ENCODE results near the gene TMEM147.

TMEM147 gene

DNA sequence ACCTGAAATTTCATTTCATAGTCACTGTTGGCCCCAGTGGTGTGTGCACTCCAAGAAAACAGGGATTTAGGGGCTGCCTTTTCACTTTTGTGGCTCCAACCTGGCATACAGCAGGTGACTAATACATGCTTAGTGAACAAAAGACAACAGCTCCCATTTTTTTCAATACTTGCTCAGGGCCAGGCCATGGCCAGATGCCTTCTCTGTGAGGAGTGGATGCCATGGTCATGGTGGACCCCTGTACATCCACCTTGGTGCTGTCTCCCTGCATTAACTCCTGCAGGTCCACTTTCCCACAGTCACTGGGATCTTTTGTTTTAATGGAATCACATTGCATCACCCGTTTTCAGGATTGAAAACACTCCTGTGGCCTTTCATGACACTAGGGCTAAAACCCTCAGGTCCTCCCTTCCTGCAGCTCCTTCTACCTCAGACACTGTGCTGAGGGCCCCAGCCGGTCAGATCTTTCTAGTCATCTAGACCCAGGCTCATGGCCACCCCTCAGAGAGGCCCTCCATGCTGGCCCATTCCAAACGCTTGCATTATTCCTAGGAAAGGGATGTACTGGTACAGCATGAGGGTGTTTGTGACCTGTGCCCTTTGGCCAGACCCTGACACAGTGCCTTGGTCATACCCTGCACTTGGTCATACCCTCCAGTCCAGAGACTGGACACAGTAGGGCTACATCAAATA, 1.2 kb upstream of the TMEM147 start:
- in situ Hi-C loops (cut with MboI; ENCODE audit: low sequenced_read_pairs), result no loop called here

DNA sequence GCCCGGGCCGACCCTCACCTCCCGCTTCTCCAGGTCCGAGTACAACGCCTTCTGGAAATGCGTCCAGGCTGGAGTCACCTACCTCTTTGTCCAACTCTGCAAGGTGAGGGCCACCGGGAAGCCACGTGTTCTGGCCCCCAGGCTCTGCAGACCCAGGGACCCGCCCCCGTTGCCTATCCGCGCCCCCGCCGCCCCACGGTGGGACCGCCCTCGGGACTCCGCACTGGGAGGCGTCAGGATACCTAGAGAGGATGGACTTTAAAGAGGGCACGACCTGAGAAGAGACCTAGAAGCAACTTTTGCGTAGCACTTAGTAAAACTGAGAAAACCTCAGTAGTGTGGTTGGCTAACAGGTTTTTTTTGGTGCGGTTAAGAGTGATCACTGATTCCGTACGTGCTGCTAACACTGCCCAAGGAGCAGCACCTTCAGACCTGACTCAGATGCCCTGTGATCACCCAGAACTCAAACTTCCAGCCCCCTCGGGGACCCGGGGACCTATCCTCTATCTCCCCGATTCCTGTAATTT, 492 bp downstream of the TMEM147 start:
- in situ Hi-C loops (cut with MboI; ENCODE audit: low sequenced_read_pairs), result no loop called here

GRCh38 chr19:35546532-35546931, 1.1 kb downstream of the TMEM147 start:
- in situ Hi-C loops (cut with MboI; ENCODE audit: low sequenced_read_pairs), result no loop called here

DNA sequence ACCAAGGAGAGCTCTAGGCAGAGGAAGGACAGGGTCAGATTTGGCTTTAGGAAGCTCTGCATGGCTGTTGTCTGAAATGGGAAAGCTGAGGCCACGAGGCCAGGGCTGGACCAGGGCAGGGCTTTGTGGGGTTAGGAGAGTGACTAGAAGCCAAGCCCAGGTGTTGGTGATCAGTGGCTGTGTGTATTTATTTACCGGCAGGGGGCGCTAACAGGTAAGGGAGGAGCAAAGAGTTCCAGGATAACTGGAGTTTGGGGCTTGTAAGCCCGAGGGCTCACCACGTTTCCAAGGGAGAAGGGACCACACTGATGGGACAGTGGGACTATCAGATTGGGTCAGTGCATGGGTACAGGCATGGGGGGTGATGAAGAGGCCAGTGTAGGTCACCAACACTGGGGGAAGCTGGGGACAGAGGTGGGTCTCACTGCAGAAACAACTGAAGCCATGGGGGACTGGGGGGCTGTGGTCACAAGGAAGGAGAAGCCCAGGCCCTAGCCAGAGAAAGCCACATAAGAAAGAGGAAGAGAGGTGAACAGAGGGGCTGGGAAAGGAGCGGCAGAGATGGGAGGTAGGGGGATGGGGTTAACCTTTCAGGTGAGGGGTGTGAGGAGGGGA, 3.9 kb downstream of the TMEM147 start:
- in situ Hi-C loops (cut with MboI; ENCODE audit: low sequenced_read_pairs), result no loop called here

DNA sequence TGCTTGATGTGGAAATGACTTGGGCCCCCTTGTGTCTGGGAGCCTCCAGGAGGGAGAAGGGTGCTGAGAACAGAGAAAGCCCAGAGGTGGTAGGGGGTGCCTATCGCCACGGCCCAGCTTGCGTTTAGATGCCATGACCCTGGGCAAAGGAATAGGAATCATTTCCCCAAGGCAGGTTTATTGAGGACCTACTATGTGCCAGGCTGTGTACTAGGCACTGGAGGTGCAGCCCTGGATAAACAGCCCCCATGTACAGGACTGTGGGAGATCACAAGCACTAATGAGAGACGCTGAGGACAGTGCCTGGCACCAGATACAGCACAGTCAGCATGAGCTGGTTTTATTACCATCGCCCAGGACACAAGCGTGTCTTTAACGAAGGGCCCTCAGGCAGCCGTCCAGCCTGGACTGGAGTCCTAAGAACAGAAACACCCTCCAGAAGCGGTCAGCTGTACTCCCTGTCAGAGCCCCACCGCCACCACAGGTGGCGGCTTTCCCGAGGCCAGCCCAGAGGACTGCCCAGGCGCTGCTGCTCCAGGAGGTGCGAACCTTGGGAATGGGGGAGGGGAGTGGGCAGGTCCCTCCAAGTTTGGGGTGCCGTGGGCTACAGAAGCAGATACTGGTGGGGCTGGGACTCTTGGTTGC, 4.6 kb downstream of the TMEM147 start:
- in situ Hi-C loops (cut with MboI; ENCODE audit: low sequenced_read_pairs), result no loop called here

GRCh38 chr19:35551091-35551810, 5.8 kb downstream of the TMEM147 start:
- in situ Hi-C loops (cut with MboI; ENCODE audit: low sequenced_read_pairs), result no loop called here

DNA sequence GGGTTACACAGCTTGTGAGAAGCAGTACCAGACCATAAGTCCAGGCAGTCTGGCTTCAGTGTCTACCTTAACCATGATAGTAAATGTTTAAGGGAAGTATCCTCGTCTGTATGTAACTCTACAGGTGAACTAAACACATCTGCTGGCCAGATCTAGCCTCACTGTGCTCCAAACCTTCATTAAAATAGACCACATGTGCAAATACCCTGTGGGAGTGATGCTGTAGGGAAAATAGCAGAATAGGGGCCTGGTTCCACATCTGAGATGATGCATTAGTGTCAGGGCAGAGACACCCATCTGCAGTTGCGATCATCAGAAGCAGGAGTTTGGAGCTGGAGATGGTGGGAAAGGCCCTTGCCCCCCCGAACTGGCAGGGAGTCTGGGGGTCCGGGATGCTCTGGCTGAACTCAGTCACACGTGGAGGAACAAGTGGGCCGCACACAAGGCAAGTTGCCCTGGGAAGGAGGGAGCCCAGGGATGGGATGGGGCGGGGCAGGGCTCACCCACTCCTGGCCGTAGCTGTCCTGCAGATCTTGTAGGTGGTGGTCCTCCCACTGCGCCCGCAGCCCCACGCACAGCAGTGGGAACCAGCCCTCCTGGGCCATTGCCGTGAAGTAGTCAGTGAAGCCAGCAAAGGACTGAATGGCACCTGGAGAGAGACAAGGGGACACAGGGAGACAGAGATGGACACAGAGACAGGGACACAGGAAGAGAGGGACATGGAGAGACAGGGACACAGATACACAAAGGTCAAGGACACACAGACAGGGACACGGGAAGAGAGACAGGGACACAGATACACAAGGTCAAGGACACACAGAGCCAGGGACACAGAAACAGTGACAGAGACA, 7.3 kb downstream of the TMEM147 start:
- in situ Hi-C loops (cut with MboI; ENCODE audit: low sequenced_read_pairs), result no loop called here

DNA sequence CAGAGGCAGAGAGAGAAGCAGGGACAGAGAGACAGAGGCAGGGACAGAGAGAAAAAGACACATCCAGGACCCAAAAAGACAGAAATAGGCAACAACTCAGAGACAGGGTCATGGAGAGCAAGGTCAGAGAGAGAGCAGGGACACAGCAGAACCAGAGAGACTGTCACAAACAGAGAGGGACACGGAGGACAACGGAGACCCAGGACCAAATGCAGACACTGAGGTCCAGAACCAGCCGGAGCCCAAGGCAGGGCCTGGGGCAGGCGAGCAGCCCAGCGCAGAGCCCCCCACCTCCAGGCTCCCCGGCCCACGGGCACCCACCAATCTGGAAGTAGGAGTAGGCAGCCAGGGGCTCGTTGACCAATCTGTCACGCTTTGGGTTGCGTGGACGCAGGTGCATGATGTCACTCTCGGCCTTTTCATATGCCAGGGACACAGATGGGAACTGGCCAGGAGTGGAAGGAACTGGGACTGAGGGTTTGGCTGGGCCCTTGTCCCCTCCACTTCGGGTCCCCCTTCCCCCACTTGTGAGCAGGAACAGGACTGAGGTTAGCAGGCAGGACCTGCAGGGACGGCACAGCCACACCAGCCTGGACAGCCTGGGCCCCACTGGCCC, 8.1 kb downstream of the TMEM147 start:
- in situ Hi-C loops (cut with MboI; ENCODE audit: low sequenced_read_pairs), result no loop called here

GRCh38 chr19:35554076-35554475, 8.7 kb downstream of the TMEM147 start:
- in situ Hi-C loops (cut with MboI; ENCODE audit: low sequenced_read_pairs), result no loop called here

DNA sequence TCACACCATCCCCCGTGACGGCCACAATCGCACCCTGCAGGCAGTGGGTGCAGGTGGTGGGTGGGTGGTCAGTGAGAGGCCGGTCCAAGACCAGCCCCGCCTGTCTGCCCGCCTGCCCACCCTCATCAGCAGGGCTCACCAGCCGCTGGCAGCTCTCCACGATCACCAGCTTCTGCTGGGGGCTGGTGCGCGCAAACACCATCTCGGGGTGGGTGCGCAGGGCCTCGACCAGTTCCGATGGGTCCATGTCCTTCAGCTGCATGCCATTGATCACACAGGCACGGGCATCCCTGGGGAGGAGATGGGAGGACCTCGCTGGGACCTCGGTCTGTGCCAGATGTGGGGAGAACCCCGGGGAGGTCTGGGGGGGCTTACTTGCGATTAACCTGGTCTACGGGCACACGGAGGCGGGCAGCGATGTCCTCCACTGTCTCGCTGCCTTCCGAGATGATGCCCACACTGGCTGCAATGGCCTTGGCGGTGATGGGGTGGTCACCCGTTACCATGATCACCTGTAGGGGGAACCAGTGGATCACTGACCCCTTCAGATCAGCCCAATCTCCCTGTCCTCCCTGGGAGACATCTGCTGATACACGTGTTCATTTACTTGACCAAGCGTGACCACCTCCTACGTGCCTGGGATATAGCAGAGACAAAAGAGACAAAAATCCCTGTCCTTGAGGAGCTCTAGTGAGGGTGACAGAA, 10.0 kb downstream of the TMEM147 start:
- in situ Hi-C loops (cut with MboI; ENCODE audit: low sequenced_read_pairs), result no loop called here

DNA sequence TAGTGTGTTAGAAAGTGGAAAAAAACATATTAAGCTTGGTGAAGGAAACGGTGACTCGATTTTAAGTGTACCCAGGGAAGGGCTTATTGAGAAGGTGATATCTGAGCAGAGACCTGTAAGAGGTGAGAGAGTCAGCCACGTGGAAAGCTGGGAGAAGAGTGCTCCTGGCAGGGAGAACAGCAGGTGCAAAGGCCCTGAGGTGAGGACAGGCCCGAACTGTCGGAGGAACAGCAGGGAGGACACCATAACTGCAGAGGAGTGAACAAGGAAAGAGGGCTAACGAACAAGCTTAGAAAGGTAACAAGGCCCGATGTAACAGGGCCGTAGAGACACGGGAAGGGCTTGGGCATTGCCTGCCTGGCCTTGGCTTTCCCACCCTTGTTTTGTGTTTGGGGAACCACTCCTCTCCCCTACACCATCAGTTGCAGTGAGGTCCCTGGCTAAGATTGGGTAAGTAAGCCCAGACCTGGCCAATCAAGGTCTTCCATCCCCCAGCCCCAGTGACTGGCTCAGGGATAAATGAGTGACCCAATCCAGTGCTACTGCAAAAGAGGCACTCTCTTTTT, 10.7 kb downstream of the TMEM147 start:
- in situ Hi-C loops (cut with MboI; ENCODE audit: low sequenced_read_pairs), result no loop called here

DNA sequence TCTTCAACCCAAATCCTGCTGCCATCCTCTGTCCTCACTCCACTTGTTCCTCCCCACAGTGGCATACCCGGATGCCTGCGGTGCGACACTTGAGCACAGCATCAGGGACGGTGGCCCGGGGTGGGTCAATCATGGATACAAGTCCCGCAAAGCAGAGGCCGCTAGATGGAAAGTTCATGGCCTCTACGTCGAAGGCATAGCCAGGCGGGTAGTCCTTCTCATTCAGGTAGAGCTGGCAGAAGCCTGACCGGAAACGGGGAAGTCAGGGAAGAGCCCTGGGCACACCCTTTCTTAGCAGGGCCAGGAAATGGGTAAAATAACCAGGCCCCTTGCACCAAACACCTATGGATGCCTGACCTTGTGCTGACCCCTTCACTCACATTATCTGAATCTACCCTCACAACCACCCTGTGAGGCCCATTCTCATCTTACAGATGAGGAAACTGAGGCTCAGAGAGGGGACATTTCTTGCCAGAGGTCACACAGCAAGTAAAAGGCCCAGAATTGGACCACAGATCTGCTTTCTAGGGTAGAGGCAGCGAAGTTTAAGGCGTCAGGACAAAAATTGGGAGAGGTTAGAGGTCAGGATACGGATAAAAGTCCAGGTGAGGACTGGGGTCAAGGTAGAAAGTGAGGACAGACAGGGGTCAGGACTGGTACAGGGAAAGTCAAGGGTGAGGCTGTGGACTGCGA, 11.6 kb downstream of the TMEM147 start:
- in situ Hi-C loops (cut with MboI; ENCODE audit: low sequenced_read_pairs), result no loop called here

DNA sequence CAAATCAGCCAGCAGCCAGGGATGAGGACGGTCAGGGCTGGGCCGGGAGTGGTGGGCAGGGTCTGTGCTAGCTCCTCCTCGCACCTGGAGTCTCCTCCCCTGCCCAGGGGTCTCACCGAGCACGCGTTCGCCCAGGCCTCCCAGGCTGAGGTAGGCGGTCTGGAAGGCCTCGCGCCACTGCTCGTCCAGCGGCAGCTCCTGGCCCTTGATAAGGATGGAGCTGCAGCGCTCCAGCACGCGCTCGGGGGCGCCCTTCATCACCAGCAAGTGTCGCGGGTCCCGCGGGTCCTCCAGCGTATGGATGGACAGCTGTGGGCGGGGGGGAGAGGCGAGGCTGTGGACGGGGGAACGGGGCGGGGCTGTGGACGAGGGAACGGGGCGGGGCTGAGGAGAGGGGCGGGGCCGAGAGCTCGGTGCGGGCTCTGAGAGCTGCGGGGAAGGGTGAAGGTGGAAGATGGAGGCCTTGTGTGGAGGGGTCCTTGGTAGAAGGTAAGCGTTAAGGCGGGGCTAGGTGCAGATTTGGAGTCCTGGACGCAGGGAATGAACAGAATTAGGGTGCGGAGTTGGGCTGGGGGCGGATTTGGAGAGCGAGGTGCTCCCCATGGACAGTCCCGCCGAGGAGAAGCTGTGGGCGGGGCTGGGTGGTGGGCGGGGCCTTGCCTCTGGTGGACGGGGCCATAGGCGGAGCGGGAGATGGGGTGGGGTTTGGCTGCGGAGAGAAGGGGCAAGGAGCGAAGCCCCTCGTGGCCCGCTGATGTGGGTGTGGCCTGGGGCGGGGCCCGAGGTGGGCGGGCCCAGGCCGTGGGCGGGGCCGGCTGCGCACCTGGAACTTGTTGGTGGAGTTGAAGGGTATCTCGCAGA, 12.3 kb downstream of the TMEM147 start:
- in situ Hi-C loops (cut with MboI; ENCODE audit: low sequenced_read_pairs), result no loop called here

DNA sequence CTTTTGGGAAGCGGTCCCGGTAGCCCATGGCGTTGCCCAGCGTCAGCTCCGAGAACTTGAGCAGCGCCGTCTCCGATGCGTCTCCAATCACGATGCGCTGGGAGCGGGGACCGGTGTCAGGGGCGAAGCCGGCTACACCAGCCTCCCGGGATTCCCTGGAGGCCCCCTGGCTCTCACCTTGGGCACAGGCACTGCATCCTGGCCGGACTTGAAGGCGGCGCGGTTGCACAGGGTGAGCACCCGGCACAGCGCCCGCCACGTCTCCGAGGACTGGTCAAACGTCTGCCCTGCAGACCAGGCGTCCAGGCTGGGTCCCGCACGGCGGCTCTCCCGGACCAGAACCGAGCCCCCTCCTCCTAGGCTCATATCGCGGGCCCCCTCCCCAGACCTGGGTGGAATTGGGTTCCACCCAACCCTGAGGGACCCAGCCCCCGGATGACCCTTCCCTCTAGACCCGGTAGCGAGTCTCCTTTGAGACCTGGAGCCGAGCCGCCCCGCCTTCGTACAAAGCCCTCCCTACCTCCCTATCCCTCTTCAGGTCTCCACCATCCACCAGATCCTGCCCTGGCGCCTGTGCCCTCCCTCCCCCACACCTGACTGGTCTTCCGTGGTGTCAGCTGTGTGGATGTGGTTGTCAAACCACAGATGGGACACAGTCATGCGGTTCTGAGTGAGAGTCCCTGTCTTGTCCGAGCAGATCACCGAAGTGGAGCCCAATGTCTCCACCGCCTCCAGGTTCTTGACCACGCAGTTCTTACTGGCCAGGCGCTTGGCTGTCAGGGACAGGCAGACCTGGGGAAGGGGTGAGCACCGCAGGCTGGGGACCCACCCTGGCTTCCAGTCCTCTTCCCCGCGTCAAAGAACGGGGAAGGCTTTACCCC, 13.2 kb downstream of the TMEM147 start:
- in situ Hi-C loops (cut with MboI; ENCODE audit: low sequenced_read_pairs), result no loop called here

GRCh38 chr19:35559281-35559659, 13.8 kb downstream of the TMEM147 start:
- in situ Hi-C loops (cut with MboI; ENCODE audit: low sequenced_read_pairs), result no loop called here

DNA sequence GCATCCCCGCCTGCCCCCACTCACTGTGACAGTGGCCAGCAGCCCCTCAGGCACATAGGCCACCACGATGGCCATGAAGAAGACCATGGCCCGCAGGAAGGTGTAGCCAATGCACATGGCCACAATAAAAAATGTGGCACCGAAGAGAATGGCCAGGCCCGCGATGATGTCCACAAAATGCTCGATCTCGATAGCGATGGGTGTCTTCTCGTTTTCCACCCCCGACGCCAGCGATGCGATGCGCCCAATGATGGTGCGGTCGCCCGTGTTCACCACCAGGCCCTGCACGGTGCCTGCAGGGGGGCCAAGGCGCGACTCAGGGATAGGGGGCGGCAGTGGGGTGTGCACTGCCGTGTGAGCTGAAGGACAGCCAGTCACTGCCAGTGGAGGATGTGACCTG, 14.4 kb downstream of the TMEM147 start:
- in situ Hi-C loops (cut with MboI; ENCODE audit: low sequenced_read_pairs), result no loop called here

GRCh38 chr19:35560271-35560670, 14.8 kb downstream of the TMEM147 start:
- in situ Hi-C loops (cut with MboI; ENCODE audit: low sequenced_read_pairs), result no loop called here
